Stimulated activated CD4-positive, alpha-beta T cell treated with anti-CD3 and anti-CD28 coated beads, Interleukin-4, amount 100 ng/mL, for 1 hour (primary cell): ENCODE results near the gene HMGCLL1.

ENCODE experiments used
- DNase-seq: peaks from one replicate; pipeline ENCODE4 v3.0.0-alpha.2; 2020

The HMGCLL1 gene

GRCh38 chr6:55438203-55438602 is 140.8 kb downstream of the HMGCLL1 start:
- no peak for DNase-seq

- DNase-seq, result no peak
Measured at GRCh38 chr6:55437141-55437540, 141.9 kb downstream of the HMGCLL1 start.

GRCh38 chr6:55433446-55434130 is 145.4 kb downstream of the HMGCLL1 start:
- DNase-seq, result no peak

DNA sequence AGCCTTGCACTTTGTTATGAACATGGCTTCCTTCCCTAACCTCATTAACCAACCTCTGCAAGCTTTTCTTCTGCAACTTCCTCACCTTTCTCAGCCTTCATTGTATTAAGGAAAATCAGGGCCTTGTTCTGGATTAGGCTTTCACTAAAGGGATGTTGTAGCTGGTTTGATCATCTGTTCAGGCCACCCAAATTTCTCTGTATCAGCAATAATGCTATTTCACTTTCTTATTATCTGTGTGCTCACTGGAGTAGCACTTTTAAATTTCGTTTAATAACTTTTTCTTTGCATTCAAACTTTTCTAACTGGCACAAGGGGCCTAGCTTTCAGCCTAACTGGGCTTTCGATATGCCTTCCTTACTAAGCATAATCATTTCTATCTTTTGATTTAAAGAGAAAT is 155.1 kb downstream of the HMGCLL1 start:
- no peak for DNase-seq

DNA sequence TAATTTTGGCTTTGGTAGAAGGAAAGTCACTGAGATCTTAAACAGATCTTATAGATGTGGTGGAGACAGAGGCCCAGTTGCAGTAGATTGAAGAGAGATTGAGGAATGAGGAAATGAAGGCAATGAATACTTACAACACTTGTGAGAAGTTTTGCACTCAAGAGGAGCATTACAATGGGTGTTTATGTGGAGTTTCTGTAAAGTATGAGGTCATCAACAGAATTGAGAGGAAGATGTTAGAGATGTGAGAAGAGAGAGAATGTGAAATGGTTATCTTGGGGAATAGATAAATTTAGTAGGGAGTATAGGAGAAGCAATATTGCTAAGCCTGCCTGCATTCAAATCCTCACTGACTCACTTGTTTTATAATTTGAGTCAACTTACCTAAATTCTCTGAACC is 168.3 kb downstream of the HMGCLL1 start:
- DNase-seq, result no peak

DNA sequence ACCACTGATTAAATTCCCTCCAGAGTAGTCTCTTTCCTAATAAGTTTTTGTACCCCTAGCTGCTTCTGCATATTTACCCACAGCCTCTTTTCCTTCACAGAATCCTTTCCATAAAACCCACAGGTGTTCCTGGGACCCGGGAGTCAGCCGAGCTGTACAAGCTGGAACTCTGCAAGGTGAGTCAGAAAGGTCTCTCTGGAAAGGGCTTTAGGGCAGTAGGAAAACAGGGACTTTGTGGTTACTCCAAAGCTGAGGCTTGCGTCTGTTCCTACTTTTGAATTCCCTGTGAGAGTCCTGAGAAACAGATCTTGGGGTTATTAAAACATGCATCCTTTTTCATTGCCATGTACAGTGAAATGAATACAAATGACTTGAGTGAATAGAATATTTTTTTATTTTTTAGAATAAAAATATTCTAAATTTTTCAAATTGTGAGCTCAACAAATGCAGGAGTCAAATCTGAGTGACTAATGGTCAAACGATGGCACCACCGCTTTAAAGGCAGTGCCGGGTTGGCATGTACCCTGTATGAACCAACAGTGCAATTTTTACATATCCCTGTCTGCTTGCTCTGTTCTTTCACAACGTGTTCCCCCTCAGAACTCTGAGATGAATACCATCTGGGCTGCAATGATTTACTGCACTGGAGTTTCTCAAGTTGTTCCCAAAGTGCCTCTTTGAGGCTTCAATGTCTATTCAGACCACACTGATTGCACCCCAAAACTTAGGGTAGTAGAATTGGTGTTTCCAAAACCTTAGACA is 173.3 kb downstream of the HMGCLL1 start:
- no peak for DNase-seq

- no peak for DNase-seq
Measured at GRCh38 chr6:55399351-55399750, 179.6 kb downstream of the HMGCLL1 start.

DNA sequence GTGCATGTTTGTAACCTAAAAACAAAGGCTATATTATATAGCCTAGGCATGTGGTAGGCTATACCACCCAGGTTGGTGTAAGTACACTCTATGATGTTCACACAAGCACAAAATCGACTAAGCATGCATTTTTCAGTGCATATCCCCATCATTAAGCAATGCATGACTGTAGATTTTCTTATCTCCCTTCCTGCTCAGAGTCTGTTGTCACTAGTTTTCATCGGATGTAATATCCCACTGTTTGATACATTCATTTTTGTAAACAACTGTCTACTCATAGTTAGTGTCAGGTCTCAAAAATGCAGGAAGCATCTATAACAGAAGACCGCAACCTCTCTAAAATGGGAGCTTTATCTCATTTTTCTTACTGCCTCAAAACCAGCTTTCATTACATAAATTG is 181.0 kb downstream of the HMGCLL1 start:
- DNase-seq, result no peak

- no peak for DNase-seq
Measured at GRCh38 chr6:55395871-55396270, 183.1 kb downstream of the HMGCLL1 start.

- DNase-seq, result no peak
Measured at GRCh38 chr6:55388211-55388610, 190.8 kb downstream of the HMGCLL1 start.
